Brain microvascular endothelial cell (primary cell): ENCODE data around the gene SH3BP2.

Experiments used
- DNase-seq: peaks from one replicate; pipeline ENCODE4 v3.0.0-alpha.2; 2020
- H3K27ac ChIP-seq: fragments of 250-450 bp; sonication (Bioruptor Pico); 2 replicates; pipeline ENCODE4 v1.5.1; 2020; ENCODE audit warnings: mild to moderate bottlenecking, moderate library complexity
- H3K27me3 ChIP-seq: fragments of 250-450 bp; sonication (Bioruptor Pico); replicated peaks from 2 replicates; pipeline ENCODE4 v1.5.1; 2020; ENCODE audit warnings: mild to moderate bottlenecking
- H3K36me3 ChIP-seq: fragments of 250-450 bp; sonication (Bioruptor Pico); replicated peaks from 2 replicates; pipeline ENCODE4 v1.5.1; 2020; ENCODE audit warnings: mild to moderate bottlenecking
- H3K4me3 ChIP-seq: 2 replicates; pipeline ENCODE4 v1.5.1; 2011; ENCODE audit warnings: low read depth, mild to moderate bottlenecking, control low read depth, low read length, moderate library complexity
- in situ Hi-C: cut with HindIII; loops from 2 replicates; pipeline ENCODE4 v1.10.0; 2017; ENCODE audit warnings: low sequenced_read_pairs, low pct_ligation_motif_present
- TF ChIP-seq, protein P1 (sequence below): IDR thresholded peaks from 2 replicates; pipeline ENCODE4 v1.5.1; 2011; ENCODE audit warnings: low read depth, mild to moderate bottlenecking, moderate library complexity, low read length, control low read depth, inconsistent platforms; ENCODE audit errors: missing control alignments

Gene SH3BP2

DNA sequence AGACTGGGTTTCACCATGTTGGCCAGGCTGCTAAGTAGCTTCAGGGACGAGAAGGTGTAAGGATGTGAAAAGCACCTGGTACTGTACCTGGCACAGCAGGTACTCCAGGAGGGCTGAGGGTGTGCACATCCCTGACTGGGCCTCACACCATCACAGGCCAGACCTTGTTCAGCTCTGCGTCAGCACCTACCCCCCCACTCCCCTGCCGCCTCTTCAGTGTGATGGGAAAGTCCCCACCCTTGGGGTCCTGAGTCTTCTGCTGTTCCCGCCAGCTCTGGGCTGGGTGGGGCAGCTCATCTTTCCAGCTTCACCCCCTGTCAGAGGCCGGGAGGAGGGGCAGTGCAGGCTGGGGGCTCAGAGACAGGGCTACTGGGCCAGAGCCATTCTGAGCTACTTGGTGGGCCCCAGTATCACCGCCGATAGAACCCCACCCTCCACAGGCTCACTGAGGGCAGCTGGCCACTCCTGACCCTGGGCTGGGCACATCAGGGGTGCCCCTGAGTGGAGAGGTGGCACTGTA lies 6.7 kb upstream of the SH3BP2 start:
- in situ Hi-C loops, result no loop called here
- no peaks in the 10 kb centered on the region for H3K36me3 ChIP-seq
- H3K27ac ChIP-seq, result no peak overlapping the region
- TF ChIP-seq, protein P1, sequence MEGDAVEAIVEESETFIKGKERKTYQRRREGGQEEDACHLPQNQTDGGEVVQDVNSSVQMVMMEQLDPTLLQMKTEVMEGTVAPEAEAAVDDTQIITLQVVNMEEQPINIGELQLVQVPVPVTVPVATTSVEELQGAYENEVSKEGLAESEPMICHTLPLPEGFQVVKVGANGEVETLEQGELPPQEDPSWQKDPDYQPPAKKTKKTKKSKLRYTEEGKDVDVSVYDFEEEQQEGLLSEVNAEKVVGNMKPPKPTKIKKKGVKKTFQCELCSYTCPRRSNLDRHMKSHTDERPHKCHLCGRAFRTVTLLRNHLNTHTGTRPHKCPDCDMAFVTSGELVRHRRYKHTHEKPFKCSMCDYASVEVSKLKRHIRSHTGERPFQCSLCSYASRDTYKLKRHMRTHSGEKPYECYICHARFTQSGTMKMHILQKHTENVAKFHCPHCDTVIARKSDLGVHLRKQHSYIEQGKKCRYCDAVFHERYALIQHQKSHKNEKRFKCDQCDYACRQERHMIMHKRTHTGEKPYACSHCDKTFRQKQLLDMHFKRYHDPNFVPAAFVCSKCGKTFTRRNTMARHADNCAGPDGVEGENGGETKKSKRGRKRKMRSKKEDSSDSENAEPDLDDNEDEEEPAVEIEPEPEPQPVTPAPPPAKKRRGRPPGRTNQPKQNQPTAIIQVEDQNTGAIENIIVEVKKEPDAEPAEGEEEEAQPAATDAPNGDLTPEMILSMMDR, result no peak
- no peak for DNase-seq
- H3K27me3 ChIP-seq, result no peaks in the 10 kb centered on the region
- H3K4me3 ChIP-seq, result no peak overlapping the region

DNA sequence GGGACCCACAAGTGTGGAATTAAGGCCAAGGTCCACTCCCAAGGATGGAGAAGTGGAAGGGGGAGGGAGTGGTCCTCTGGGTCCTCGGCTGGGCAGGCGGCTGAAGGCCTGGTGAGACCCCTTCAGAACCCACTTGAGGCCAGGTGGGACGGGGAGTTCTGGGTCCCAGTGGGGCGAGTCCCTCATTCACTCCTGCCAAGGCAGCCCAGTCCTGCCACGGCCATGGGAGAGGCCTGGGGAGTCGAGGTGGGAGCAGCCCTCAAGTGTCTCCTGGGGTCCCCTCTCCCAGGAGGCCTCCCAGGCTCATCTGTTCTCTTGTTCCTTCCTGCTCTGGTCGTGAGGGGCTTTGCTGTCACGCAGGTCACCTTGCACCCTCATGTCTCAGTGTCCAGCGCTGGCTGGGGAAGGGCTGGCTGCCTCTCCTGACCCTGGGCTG lies 6.1 kb upstream of the SH3BP2 start:
- Histone ChIP-seq H3K36me3 (no peaks in the 10 kb centered on the region), H3K27ac (no peak overlapping the region), H3K27me3 (no peaks in the 10 kb centered on the region), H3K4me3 (no peak overlapping the region)
- DNase-seq, result no peak
- in situ Hi-C loops, result no loop called here
- TF ChIP-seq, protein P1, result no peak

DNA sequence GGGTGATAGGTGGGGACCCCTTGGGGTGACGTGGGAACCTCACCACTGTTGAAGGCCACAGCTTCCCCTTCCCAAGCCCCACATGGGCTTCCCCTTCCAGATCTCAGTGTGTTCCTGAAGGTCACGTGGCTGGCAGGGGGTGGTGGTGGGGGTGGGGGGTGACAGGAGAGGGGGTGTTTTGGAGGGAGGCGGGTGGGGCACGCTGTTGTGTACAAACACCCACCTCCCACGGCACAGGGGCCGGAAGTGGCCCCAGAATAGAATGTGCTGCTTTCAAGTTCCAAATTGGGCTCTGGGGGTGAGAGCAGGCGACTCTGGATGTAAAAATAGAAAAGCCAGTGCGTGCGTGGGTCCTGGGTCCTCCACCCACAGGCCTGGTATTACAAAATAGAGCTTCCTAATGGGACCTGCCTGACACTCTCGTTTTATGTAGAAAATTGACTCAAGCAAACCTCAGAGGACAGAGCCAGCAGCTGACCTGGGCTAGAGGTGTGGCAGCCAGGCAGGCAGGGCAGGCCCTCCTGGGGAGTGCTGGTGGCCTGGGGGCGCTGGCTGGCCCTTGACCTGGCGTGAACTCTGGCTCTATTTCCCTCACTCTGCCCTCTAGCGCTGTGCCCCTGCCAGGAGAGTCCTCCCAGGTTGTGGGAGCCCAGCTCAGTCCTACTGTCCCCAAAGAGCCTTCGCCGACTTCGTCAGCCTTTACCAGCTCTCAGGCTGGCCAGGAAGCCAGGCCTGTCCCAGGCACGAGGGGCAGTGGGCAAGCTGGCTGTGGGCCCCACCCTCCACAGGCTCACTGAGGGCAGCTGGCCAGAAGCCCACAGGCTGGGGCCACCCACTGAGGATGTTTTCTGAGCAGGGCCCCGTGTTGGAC lies 5.4 kb upstream of the SH3BP2 start:
- in situ Hi-C loops, result no loop called here
- no peaks in the 10 kb centered on the region for H3K27me3 ChIP-seq
- TF ChIP-seq, protein P1, result peak; percentile 2
- DNase-seq, result no peak
- no peak overlapping the region for H3K4me3 ChIP-seq
- H3K27ac ChIP-seq, result no peak overlapping the region
- no peaks in the 10 kb centered on the region for H3K36me3 ChIP-seq

DNA sequence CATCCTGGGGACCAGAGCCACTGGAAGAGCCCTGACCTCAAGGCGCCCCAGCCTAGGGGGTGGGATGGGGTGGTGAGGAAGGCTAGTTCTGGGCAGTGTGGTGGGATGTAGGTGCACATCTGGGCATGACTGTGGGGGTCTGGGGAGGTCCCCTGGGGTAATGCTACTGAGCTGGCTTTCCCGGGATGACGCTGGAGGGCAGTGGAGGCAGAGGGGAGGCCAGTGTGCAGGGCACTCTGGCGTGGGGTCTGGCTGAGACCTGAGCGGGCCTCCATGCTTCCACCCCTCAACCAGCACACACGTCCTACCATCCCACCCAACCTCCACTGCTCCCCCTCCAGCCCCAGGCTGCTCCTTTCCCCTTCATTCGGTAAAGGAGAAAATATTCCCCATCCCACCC lies 4.8 kb upstream of the SH3BP2 start:
- Histone ChIP-seq H3K4me3 (no peak overlapping the region), H3K27ac (no peak overlapping the region), H3K27me3 (no peaks in the 10 kb centered on the region), H3K36me3 (no peaks in the 10 kb centered on the region)
- TF ChIP-seq, protein P1, result no peak
- DNase-seq, result no peak
- in situ Hi-C loops, result no loop called here

DNA sequence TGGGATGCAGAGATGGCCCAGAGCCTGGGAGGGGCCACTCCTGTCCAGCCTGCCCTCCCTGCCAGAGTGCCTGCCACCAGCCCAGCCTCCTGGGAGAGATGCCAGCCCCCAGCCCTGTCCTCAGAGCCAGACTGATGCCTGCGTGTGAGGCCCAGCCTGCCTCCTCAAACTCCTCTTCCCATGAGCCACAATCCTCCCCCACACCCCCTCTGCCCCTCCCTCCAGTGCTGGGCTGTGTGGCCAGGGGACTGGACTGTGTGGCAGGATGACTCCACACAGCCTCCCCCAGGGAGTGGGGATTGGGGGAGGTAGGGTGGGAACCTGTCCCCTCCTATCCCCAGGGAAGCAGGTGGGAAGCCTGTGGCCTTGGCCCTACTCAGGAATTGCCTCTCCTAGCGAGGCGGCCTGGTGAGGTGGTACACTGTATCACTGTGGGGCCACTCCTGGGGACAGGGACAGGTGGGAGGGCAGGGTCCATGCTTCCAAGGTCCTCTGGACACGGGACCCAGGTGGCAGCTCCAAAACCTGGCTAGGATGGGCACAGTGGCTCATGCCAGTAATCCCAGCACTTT lies 4.3 kb upstream of the SH3BP2 start:
- no peak overlapping the region for H3K4me3 ChIP-seq
- TF ChIP-seq, protein P1, result no peak
- no peaks in the 10 kb centered on the region for H3K27me3 ChIP-seq
- in situ Hi-C loops, result no loop called here
- no peak overlapping the region for H3K27ac ChIP-seq
- no peak for DNase-seq
- no peaks in the 10 kb centered on the region for H3K36me3 ChIP-seq
